Body of pancreas (tissue), 4 donors: Measurements from ENCODE around the gene CAPN15.

Source experiments
- POLR2A ChIP-seq, 3 donors: fragments of 450-650 bp; IDR thresholded peaks; one replicate each; pipeline ENCODE4 v1.6.1; 2016; ENCODE audit warnings: antibody characterized with exemption in 3 of 3, mild to moderate bottlenecking in 2 of 3
- TF ChIP-seq, protein P1 (sequence below), 7 experiments: fragments of 450-650 bp in 4 of 7; fragments of 200-600 bp in 3 of 7; sonication (generic) in 3 of 7; IDR thresholded peaks; one replicate each; pipeline ENCODE4 v1.5.1; 2016 to 2019; ENCODE audit warnings: antibody characterized with exemption in 7 of 7

DNA sequence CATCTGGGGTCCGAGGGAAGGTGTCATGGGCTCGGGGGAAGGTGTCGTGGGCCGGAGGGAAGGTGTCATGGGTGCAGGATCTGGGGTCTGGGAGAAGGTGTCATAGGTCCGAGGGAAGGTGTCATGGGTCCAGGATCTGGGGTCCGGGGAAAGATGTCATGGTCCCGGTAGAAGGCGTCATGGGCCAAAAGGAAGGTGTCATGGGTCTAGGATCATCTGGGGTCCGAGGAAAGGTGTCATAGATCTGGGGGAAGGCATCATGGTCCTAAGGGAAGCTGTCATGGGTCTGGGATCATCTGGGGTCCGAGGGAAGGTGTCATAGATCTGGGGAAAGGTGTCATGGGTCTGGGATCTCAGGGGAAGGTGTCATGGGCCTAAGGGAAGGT, 63.3 kb downstream of the CAPN15 start:
- TF ChIP-seq, protein P1, sequence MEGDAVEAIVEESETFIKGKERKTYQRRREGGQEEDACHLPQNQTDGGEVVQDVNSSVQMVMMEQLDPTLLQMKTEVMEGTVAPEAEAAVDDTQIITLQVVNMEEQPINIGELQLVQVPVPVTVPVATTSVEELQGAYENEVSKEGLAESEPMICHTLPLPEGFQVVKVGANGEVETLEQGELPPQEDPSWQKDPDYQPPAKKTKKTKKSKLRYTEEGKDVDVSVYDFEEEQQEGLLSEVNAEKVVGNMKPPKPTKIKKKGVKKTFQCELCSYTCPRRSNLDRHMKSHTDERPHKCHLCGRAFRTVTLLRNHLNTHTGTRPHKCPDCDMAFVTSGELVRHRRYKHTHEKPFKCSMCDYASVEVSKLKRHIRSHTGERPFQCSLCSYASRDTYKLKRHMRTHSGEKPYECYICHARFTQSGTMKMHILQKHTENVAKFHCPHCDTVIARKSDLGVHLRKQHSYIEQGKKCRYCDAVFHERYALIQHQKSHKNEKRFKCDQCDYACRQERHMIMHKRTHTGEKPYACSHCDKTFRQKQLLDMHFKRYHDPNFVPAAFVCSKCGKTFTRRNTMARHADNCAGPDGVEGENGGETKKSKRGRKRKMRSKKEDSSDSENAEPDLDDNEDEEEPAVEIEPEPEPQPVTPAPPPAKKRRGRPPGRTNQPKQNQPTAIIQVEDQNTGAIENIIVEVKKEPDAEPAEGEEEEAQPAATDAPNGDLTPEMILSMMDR (IDR thresholded peaks at IDR 0.05): no peak
- no peak for TF ChIP-seq POLR2A (IDR thresholded peaks at IDR 0.05)
